ENCODE measurements around the gene NRF1. TPM values are rescaled to one million over a fixed set of nuclear protein-coding genes. Genes with fewer than 3 reads are reported as not detected.

Gene NRF1
- total RNA-seq, 1 experiment from 2014 or later = 19.3 TPM

- H3K4me3 Mint-ChIP-seq = peak overlapping the region in 1 of 2 experiments; percentile 73; a peak in 1 of 5 replicates
- H2AFZ ChIP-seq (ENCODE audit: low read length) = no peak overlapping the region
- H3K27me3 ChIP-seq (ENCODE audit: insufficient read depth, low read length) = peaks cover 77% of the 10 kb centered on the region
Measured at GRCh38 chr7:129784437-129784782, 172.9 kb downstream of the NRF1 start.

More at GRCh38 chr7:129784437-129784782, 172.9 kb downstream of the NRF1 start:
- WGBS (ENCODE audit: extremely low coverage, insufficient read length, low lambda C conversion rate) = no CpG with 5 or more reads among the region's 25 CpGs
- no peak overlapping the region for H3K56ac ChIP-seq (ENCODE audit: insufficient read length, low read depth, low read length)
- H3K9me3 Mint-ChIP-seq = peaks cover 0 to 6% of the 10 kb centered on the region in 2 experiments; a peak in 1 of 5 replicates
- H4K5ac ChIP-seq (ENCODE audit: insufficient read length, low read depth, low read length) = no peak overlapping the region
- DNase-seq = no peak
- H3K4ac ChIP-seq (ENCODE audit: low read depth, low read length) = no peak overlapping the region
- no peak overlapping the region for H3K14ac ChIP-seq (ENCODE audit: insufficient read depth, low read length)
- H2BK12ac ChIP-seq (ENCODE audit: insufficient read length, low read depth, low read length) = no peak overlapping the region
- no peak for TF ChIP-seq CTCF (conservative IDR thresholded peaks at IDR 0.05)
- H3K18ac ChIP-seq (ENCODE audit: insufficient read length, low read depth, low read length) = no peak overlapping the region
- no peaks in the 10 kb centered on the region for H4K20me1 ChIP-seq (ENCODE audit: control insufficient read depth, insufficient read depth, insufficient read length)
- H3K27ac Mint-ChIP-seq = no peak overlapping the region
- peaks cover 8% of the 10 kb centered on the region; the same call in 1 of the 2 replicates for H3K4me1 ChIP-seq (ENCODE audit: insufficient read depth, low read length)
- H3K79me1 ChIP-seq (ENCODE audit: insufficient read depth, low read depth, low read length, poor library complexity, severe bottlenecking) = no peaks in the 10 kb centered on the region
- no peak overlapping the region for H3K23ac ChIP-seq (ENCODE audit: insufficient read length, low read depth, low read length)
- H3K36me3 Mint-ChIP-seq (ENCODE audit: insufficient read depth in 1 of 3, low read depth in 3 of 3) = peaks cover 0 to 3% (median 0%) of the 10 kb centered on the region in 3 experiments; a peak in 1 of 7 replicates
- no peak overlapping the region for H2BK20ac ChIP-seq (ENCODE audit: low read depth, low read length, poor library complexity, severe bottlenecking)
- no peak overlapping the region for H3K27ac ChIP-seq (ENCODE audit: insufficient read length, low read depth, low read length)
- H3K9ac ChIP-seq (ENCODE audit: extremely low read depth, insufficient read length, low read length) = no peak overlapping the region
- no peak overlapping the region for H4K8ac ChIP-seq (replicated peaks; ENCODE audit: insufficient read length, low read depth, low read length)
- H3K9me3 ChIP-seq (ENCODE audit: control insufficient read depth, low read depth, low read length) = no peaks in the 10 kb centered on the region
- peaks cover 31 to 48% of the 10 kb centered on the region in 2 experiments for H3K4me1 Mint-ChIP-seq
- peaks cover 86% of the 10 kb centered on the region for H3K27me3 Mint-ChIP-seq (ENCODE audit: low read depth)
- peaks cover 19% of the 10 kb centered on the region for H3K23me2 ChIP-seq (ENCODE audit: insufficient read length, low read depth, low read length, poor library complexity, severe bottlenecking)
- no peak overlapping the region for H2BK5ac ChIP-seq (ENCODE audit: insufficient read length, low read length)
- H3T11ph ChIP-seq (ENCODE audit: low read length) = no peak overlapping the region
- H2AK5ac ChIP-seq (ENCODE audit: insufficient read length, low read length) = no peak overlapping the region
- H2BK15ac ChIP-seq (ENCODE audit: low read depth, low read length) = no peak overlapping the region
- H4K91ac ChIP-seq (ENCODE audit: insufficient read length, low read depth, low read length) = no peak overlapping the region
- no peak overlapping the region for H3K4me2 ChIP-seq (ENCODE audit: insufficient read depth, insufficient read length, low read length)
- no peaks in the 10 kb centered on the region for H3K79me2 ChIP-seq (ENCODE audit: insufficient read depth, low read length)
- H2BK120ac ChIP-seq (ENCODE audit: low read depth, low read length, poor library complexity, severe bottlenecking) = no peak overlapping the region
